ENCODE results near the gene L2HGDH.

The L2HGDH gene

DNA sequence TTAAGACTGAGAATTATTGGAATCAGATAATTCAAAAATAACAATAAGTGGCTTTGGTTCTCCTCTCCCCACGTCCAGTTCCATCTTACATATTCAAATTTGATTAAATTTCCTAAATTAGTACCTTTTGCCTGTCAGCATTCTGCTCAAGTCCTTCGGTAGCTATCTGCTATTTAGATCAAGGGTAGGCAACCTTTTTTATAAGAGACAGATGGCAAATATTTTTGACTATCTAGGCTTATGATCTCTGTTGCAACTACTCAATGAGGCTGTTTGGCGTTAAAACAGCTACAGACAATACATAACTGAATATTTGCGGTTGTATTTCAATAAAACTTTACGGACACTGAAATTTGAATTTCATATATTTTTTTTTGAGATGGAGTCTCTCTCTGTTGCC lies 21.7 kb downstream of the L2HGDH start:
- no peak for DNase-seq (ENCODE audit: low read depth in 1 of 2, low spot score in 1 of 2)

DNA sequence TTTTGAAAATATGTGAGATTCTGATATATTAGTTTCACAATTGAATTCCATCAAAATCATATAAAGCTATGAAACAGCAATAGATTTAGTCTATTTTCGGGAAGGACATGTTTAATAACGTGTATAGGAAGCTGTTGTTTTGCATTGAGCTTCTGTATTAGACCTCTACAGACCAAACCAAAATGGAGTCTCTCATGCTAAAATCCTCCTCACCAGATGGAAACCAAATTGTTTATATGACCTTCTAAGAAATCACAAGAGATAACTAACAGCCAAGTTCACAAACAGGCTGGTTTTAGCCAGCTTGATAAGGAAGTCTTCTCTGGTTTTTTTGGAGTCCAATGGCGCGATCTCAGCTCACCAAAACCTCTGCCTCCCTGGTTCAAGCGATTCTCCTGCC lies 23.9 kb downstream of the L2HGDH start:
- DNase-seq (ENCODE audit: low read depth in 1 of 2, low spot score in 1 of 2): no peak

DNA sequence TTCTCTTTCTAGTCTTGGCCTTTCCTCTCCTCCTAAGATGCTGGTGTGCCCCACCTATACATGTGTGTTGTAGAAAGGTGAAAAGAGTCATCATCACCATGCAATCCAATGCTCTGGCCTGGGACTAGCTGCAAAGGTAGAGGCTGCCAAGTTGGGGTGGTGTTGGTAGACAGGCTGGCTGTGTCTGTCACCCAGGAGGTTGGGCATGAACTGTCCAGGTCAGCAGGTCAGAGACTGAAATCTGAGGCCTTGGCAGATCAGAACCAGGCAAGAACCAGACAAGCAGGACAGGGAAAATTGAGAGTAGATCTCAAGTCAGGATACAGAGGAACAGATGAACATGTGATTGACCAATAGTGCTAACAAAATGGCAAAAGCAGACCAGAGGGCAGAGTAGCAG lies 26.2 kb downstream of the L2HGDH start:
- no peak for DNase-seq (ENCODE audit: low read depth in 1 of 2, low spot score in 1 of 2)

DNA sequence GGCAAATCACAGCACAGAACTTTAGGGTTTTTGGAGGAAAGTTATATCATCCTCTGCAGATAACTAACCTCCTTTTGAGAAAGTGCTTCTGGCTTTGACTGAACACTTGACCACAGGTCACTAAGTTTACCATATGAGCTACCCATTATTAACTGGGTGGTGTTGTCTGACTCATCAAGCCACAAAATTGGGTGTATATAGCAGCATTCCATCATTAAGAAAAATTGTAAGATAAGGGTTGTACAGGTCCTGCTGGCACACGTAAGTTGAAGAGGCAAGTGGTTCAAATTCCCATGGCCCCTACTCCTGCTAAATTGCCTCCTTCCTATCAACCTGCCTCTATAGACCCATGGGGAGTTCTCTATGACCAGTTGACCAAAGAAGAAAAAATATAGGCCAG lies 39.5 kb downstream of the L2HGDH start:
- no peak for DNase-seq (ENCODE audit: low read depth in 1 of 2, low spot score in 1 of 2)

DNA sequence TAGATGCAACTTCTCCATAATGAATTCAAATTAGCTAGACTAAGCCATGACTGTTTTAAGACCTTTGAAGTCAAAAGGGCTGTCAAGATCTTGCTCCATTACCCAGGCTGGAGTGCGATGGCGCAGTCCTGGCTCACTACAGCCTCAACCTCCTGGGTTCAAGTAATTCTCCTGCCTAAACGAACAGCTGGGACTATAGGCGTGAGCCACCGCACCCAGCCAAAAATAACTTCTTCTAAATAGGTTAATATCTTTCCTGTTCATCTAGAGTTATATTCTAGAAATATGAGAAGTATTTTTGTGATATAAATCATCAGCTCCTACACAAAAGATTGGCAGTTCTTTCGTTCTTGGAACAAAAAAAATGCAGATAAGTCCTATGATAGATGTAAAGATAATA lies 41.1 kb downstream of the L2HGDH start:
- DNase-seq (ENCODE audit: low read depth in 1 of 2, low spot score in 1 of 2): no peak

DNA sequence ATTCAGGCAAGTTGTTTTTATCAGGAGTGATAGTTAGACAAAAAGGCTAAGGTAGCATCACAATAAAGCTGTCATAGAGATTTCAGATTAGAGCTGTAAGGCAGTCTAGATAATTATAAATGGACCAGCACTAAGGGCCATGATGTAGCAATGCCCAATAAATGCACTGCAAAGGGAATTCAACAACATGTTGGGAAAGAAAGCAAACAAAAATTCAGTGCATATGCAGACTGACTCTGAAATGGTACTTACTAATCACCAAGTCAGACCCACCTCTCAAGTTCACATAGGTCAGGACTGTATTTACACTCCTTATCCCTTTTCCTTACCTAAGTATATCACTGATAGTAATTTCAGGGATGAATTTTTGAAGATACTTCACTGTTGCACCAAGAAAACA lies 47.0 kb downstream of the L2HGDH start:
- no peak for DNase-seq (ENCODE audit: low read depth in 1 of 2, low spot score in 1 of 2)

DNA sequence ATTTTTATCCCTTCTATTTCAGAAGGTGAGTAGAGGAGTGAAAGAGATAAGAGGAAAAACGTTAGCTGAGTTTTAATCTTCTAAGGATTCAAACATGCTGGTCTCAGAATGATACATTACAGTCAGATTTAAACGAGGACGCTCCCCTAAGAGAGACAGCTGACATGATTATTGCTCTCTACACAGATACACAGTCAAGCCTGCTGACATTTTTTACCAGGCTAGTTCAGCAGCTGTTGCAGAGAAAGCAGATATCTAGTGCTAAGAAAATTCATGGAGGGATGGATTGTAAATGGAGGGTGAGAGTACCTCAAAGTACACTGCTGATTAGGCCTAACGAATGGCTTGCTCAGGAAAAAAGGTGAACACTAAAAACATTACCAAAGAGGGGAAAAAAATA lies 48.7 kb downstream of the L2HGDH start:
- no peak for DNase-seq (ENCODE audit: low read depth in 1 of 2, low spot score in 1 of 2)

DNA sequence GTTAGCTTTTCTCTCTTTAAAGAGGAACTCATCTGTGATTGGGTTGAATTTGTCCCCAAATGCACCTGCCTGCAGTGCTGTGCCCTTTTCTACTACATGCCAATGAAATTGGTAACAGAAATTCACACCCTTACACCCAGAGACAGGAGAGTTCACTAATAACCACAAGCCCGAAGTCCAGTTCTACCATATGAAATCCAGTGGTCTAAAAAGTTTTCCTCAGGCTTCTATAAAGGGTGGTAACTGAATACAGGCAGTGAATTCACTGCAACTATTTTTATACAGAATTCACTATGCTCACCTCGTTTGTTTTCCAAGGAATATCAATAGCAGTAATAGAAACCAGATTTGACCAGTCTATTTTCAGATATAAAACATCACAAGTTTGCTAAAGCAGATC lies 49.2 kb downstream of the L2HGDH start:
- DNase-seq (ENCODE audit: low read depth in 1 of 2, low spot score in 1 of 2): no peak

DNA sequence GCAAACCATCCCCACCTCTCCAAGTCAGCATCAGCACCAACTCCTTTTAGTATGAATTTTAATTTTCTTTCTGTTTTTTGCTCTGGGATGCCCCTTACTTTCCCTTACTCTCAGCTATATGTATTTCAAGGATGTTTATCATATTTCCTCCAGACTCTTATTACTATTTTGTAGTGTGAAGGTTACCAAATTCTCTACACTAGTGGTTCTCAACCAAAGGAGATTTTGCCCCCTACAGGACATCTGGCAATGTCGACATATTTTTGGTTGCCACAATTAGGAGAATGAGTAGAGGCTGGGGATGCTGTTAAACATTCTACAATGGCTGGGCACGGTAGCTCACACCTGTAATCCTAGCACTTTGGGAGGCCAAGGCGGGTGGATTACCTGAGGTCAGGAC lies 51.5 kb downstream of the L2HGDH start:
- no peak for DNase-seq (ENCODE audit: low read depth in 1 of 2, low spot score in 1 of 2)

DNA sequence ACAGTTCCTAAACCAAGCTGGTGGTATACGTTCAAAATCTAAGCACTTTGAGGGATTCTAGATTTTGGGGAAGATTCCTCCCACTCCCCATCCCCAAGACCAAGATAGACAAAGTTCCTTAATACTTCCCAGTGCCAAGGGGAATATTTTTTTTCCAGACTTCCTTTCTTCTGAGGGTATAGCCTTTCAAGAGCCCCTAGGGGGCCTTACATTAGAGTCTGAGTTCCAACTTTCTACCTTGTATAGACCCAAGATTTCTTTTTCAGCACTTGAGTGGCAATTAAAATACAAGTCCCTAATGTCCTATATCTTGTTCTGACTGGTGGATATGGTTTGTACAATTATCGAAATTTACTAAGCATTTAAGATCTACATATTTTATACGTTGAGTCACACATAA lies 52.0 kb downstream of the L2HGDH start:
- no peak for DNase-seq (ENCODE audit: low read depth in 1 of 2, low spot score in 1 of 2)

DNA sequence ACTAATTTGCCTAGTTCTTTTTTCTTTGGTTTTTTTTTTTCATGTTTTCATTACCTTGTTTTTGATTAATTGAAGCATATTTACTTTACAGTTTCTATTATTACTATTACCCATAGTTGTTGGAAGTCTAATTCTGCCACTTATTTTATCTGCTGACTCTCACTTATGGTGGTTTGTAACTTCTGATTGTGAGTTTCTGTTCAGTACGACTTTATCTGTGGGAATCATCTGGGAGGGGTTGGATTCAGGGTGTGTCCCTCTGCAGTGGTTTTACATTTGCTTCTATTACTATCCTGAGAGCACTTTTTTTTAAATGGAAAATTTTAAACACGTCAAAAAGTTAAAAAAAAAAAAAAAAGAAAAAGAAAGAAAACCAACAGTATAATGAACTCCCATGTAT lies 54.3 kb downstream of the L2HGDH start:
- DNase-seq (ENCODE audit: low read depth in 1 of 2, low spot score in 1 of 2): no peak

DNA sequence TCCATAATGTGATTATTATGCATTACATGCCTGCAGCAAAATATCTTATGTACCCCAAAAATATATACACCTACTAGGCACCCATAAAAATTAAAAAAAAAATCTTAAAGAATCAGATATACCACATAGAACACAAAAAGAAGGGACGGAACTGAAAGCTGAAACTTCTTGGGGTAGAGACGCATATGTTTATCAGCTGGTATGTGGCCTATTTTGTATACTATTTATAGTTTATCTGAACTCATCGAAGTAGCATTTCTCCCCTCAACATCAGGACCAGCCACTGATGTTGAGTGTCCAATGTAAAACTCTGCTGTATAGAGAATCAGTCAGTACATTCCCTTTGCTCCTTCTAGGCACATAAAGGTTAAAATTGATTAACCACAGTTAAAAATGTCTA lies 57.8 kb downstream of the L2HGDH start:
- DNase-seq (ENCODE audit: low read depth in 1 of 2, low spot score in 1 of 2): no peak

DNA sequence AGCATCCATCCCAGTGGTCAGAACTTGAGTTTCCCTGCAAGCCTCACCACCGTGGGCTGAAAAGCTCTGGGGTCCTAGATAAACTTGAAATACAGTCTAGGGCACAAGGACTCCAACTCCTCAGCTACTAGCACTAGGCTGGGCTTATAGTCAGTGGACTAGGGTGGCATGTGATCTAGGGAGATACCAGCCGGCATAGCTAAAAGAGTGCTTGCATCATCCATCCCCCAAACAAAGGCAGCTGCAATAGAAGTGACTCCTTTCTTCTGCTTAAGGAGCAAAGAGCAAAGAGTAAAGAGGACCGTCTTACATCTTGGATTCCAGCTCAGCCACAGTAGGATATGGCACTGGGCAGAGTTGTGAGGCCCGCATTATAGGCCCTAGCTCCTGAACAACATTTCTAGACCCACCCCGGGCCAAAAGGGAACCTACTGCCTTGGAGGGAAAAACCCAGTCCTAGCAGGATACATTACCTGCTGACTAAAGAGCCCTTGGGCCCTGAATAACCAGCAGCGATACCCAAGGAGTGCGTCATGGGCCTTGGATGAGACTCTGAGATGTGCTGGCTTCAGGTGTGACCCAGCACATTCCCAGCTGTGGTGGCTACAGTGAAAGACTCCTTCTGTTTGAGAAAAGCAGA lies 62.8 kb downstream of the L2HGDH start:
- no peak for DNase-seq (ENCODE audit: low read depth in 1 of 2, low spot score in 1 of 2)

DNA sequence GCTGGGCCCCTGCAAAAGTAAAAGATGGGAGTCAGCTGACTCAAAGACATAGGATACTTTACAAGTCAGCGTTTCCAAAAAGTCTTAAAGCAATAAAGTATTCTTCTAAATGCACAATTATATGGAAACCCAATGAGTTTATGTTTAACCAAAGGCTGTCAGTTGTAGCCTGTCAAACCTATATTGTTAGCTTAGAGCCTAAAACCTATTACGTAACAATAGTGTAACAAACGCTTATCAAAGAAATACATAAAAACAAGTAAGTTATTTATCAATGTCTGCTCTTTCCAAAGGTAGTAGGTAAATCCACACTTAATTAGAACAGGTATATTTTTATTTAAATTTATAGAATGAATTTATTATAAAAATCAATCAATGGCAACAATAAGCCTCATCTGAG lies 64.8 kb downstream of the L2HGDH start:
- no peak for DNase-seq (ENCODE audit: low read depth in 1 of 2, low spot score in 1 of 2)

DNA sequence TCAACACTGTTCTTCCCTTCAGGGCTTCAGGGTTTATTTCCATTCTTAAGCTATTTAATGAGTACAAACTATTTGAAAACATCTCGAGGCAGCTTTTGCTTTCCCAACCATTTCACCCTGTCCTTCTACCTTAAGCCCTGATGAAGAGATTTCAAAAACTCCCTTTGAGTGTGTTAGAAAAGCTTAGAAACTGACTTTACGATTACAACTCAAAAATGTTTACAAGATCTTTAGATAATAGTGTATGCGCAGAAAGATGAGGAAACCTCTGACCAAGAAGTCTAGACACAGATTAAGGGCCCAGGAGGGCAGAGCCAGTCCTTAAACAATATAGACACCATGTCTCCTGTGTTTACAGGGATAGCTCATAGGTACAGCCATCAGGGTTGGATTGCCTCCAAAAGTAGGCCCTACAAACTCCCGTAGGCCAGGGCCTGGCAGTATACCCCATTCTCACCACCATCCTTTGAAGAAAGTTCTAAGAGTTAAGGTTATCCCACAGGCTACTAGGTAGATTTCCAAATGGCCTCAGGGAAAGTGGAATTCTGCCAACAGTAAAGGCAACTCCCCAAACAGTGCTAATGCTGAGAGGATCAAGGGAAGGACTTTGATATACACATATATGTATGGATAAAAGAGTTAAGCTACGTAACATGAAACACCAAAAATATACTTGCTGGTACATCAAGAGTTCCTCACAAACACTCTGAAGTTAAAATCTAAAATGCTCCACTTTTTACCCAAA lies 69.3 kb downstream of the L2HGDH start:
- no peak for DNase-seq (ENCODE audit: low read depth in 1 of 2, low spot score in 1 of 2)

DNA sequence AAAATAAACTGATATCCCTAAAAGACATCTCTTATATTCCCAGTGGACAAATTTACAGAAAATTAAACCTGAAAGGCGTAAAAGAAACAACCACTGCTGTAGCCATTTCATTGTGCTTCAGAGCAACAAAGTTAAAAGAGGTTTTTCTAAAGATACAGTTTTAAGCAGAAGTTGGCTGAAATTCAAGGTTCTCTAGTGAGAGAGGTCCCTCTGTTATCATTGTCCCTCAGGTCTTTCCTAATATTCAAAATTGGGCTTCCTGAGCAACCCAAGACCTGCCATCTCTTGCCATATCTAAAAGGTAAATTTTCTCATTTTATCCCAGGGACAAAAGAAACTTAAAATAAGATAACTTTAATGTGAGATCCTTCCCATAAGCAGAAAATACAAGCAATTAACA lies 69.9 kb downstream of the L2HGDH start:
- DNase-seq (ENCODE audit: low read depth in 1 of 2, low spot score in 1 of 2): no peak

DNA sequence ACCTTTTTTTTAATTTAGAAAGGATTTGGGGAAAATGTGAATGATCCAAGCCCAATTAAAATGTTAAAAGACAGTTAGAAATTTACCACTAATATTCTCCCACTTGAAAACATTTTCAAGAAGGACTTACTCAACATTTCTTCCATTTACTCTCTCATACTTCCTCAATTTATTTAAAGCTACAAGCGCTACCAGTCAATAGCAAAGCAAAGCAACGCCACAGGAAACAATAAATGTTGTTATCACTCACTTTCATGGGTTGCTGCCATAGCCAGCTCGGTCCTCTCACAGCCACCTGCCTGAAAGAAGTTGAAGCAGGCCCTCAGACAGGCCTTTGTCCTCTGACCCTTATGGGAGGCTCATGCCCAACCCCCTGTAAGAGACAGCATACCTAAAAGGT lies 74.6 kb downstream of the L2HGDH start:
- DNase-seq (ENCODE audit: low read depth in 1 of 2, low spot score in 1 of 2): no peak

DNA sequence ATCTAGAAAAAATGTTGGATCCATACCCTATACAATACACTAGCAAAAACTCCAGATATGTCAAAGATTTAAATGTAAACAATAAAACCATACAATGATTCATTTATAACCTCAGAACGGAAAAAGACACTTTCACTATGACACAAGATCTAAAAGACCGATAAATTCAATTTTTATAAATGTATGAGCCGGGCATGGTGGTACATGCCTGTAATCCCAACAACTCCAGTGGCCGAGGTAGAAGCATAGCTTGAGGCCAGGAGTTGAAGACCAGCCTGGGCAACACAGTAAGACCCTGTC lies 78.1 kb downstream of the L2HGDH start:
- no peak for DNase-seq (ENCODE audit: low read depth in 1 of 2, low spot score in 1 of 2)

DNA sequence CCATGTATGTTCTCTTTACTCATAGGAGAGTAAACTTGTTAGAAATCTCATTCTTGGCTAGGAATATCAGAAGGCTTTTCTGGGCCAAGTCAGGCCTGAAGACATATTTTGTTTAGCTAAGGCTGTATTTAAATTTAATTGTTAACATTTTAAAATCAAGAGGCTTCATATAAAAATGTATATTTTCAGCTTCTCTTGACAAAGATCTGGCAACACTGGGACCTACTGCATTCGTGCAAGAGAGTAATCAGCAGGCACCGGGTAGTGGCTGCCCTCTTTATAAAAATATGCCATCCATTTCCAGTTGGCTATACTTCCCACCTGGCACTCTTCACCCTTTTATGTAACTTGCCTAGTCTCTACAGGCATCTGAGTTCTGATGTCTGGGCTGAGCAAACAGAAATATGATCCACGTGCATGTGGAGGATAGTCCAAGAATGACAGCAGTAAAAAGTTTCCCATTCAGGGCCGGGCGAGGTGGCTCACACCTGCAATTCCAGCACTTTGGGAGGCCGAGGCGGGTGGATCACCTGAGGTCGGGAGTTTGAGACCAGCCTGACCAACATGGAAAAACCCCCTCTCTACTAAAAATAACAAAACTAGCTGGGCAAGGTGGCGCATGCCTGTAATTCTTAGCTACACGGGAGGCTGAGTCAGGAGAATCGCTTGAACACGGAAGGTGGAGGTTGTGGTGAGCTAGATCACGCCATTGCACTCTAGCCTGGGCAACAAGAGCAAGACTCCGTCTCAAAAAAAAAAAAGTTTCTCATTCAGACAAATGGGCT lies 78.7 kb downstream of the L2HGDH start:
- no peak for DNase-seq (ENCODE audit: low read depth in 1 of 2, low spot score in 1 of 2)

DNA sequence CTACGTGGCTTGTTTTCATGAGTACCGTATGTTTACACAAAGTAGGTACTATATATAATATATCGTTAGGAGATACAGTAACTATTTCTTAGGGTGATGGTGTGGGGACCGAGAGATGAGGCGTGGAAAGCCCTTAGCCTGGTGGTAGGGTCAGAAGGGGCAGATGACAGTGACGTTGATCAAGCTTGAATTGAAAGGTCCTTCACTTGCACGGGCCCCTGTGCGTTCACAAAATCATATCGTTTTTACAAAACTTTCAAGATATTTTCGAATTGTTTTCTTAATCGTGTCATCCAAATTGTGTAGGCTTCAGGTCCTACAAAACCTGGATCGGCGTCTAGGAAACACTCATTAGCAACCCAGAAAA lies 79.8 kb downstream of the L2HGDH start:
- DNase-seq (ENCODE audit: low read depth in 1 of 2, low spot score in 1 of 2): no peak

DNA sequence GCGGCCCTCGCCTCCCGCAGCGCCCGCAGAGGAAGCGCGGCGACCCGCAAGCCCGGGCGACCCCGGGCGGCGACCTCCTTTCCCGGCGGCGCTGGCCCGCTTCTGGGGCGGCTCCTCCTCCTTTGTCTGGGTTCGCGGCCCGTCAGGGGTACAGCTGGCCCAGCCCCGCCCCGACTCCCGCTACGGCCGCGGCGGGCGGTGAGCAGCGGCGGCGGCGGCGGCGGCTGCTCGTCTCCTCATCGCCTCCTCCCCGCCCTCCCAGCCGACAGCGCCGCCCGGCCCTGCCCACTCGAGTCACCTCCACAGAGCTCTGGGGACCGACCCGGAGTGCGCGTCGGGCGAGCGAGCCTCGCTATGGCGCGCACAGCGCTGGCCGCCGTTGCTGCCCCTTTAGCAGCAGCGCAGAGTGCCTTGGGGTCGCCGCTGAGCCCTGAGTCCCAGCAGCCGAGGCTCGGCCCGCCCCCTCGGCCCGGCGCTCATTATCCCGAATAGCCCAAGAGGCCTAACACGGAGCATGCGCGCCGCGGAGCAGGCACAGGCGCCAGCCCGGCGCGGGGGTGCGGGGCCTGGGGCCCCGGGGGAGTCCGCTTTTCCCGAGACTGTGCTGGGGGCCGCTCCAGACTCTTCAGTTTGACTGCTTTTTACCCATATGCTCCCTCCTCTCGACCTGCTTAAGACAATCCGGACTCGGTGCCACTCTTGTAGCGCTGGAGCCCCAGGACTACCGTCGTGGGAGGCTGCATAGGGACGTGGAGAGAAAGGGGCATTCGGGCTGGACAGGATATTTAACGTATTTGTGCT lies 80.4 kb downstream of the L2HGDH start, which contains the start of gene SOS2:
TSS of gene SOS2 (minus strand) at position 104 of the 801 bp plus-strand sequence. CDS start 295 bp downstream, outside the sequence.
- peak; percentile 62 to 68 for DNase-seq (ENCODE audit: low read depth in 1 of 2, low spot score in 1 of 2)
